ENCODE data around the gene PCGF3.

PCGF3 gene

GRCh38 chr4:673349-674091 lies 32.1 kb upstream of the PCGF3 start:
- Histone ChIP-seq H2AFZ (ENCODE audit: low read depth, low read length) (no peak overlapping the region), H3K27ac (ENCODE audit: low read length) (peak overlapping the region; percentile 7; the same call in 1 of the 2 replicates), H4K20me1 (ENCODE audit: insufficient read depth, low read length) (no peaks in the 10 kb centered on the region), H3K9ac (ENCODE audit: low read length) (peak overlapping the region; percentile 68), H3K4me2 (ENCODE audit: low read length) (peak overlapping the region; percentile 97), H3K79me2 (ENCODE audit: low read length) (peaks cover 26% of the 10 kb centered on the region), H3K4me3 (ENCODE audit: low read length) (peak overlapping the region; percentile 90), H3K27me3 (ENCODE audit: low read depth, low read length) (no peaks in the 10 kb centered on the region), H3K4me1 (ENCODE audit: low read length) (peaks cover 40% of the 10 kb centered on the region), H3K9me3 (ENCODE audit: insufficient read depth, low read length) (no peaks in the 10 kb centered on the region), H3K36me3 (replicated peaks; ENCODE audit: low read depth, low read length) (peaks cover 19% of the 10 kb centered on the region)
- TF ChIP-seq CTCF (IDR thresholded peaks at IDR 0.05; ENCODE audit: low read depth, low read length): no peak

- Histone ChIP-seq H2AFZ (ENCODE audit: low read depth, low read length) (peak within 1 kb of the TSS; percentile 55; the same call in 1 of the 2 replicates), H3K9ac (ENCODE audit: low read length) (peak within 1 kb of the TSS; percentile 97), H3K4me3 (ENCODE audit: low read length) (peak within 1 kb of the TSS; percentile 94), H3K4me2 (ENCODE audit: low read length) (peak within 1 kb of the TSS; percentile 97), H3K36me3 (replicated peaks; ENCODE audit: low read depth, low read length) (peaks cover 19% of the 10 kb centered on the region), H3K79me2 (ENCODE audit: low read length) (peaks cover 26% of the 10 kb centered on the region), H3K27me3 (ENCODE audit: low read depth, low read length) (no peaks in the 10 kb centered on the region), H3K9me3 (ENCODE audit: insufficient read depth, low read length) (no peaks in the 10 kb centered on the region), H3K27ac (ENCODE audit: low read length) (peak within 1 kb of the TSS; percentile 84), H3K4me1 (ENCODE audit: low read length) (peaks cover 40% of the 10 kb centered on the region), H4K20me1 (ENCODE audit: insufficient read depth, low read length) (no peaks in the 10 kb centered on the region)
- TF ChIP-seq EZH2phosphoT487 (IDR thresholded peaks at IDR 0.05; ENCODE audit: low read depth): no peak
- TF ChIP-seq CTCF (IDR thresholded peaks at IDR 0.05; ENCODE audit: low read depth, low read length): peak; percentile 85
Measured at GRCh38 chr4:674172-675035, 31.2 kb upstream of the PCGF3 start, which contains the start of the genes ATP5ME and MYL5. TSS of gene ATP5ME (minus strand) at chr4:674276. CDS start at chr4:674247, 29 bp downstream. TSS of gene MYL5 (plus strand) at chr4:674542. CDS start at chr4:678027, 3,485 bp downstream.

- no peaks in the 10 kb centered on the region for H3K27me3 ChIP-seq (ENCODE audit: low read depth, low read length)
- peaks cover 15% of the 10 kb centered on the region for H3K36me3 ChIP-seq (replicated peaks; ENCODE audit: low read depth, low read length)
- H3K4me3 ChIP-seq (ENCODE audit: low read length): peak overlapping the region; percentile 94
- peak overlapping the region; percentile 91 for H3K4me2 ChIP-seq (ENCODE audit: low read length)
- H3K27ac ChIP-seq (ENCODE audit: low read length): peak overlapping the region; percentile 84
- no peaks in the 10 kb centered on the region for H4K20me1 ChIP-seq (ENCODE audit: insufficient read depth, low read length)
- H2AFZ ChIP-seq (ENCODE audit: low read depth, low read length): no peak overlapping the region
- peak overlapping the region; percentile 97 for H3K9ac ChIP-seq (ENCODE audit: low read length)
- peaks cover 26% of the 10 kb centered on the region for H3K79me2 ChIP-seq (ENCODE audit: low read length)
- peaks cover 40% of the 10 kb centered on the region for H3K4me1 ChIP-seq (ENCODE audit: low read length)
- H3K9me3 ChIP-seq (ENCODE audit: insufficient read depth, low read length): no peaks in the 10 kb centered on the region
- TF ChIP-seq CTCF (IDR thresholded peaks at IDR 0.05; ENCODE audit: low read depth, low read length) (no peak), EZH2phosphoT487 (IDR thresholded peaks at IDR 0.05; ENCODE audit: low read depth) (no peak)
Measured at GRCh38 chr4:675036-675882, 30.4 kb upstream of the PCGF3 start.

Data from OCI-LY3 (cell line).